GM18507 (cell line): ENCODE results near the gene SLC1A2.

Experiments used
- DNase-seq: peaks from one replicate; pipeline ENCODE4 v3.0.0; 2011; ENCODE audit warnings: low read depth; ENCODE audit not compliant: insufficient read length; ENCODE audit errors: extremely low spot score
- FAIRE-seq: peaks from 2 replicates; lab custom pipeline; 2011; peaks lifted over from hg19 to GRCh38; lab: Jason Lieb, UNC

SLC1A2 gene

GRCh38 chr11:35260342-35260985 is 158.9 kb downstream of the SLC1A2 start:
- FAIRE-seq (no peak), DNase-seq (no peak)

- FAIRE-seq: no peak
- no peak for DNase-seq
Measured at GRCh38 chr11:35259529-35259928, 159.8 kb downstream of the SLC1A2 start.

GRCh38 chr11:35257281-35257680 is 162.1 kb downstream of the SLC1A2 start:
- DNase-seq (peak; percentile 26), FAIRE-seq (peak; percentile 85)

GRCh38 chr11:35256296-35256695 is 163.1 kb downstream of the SLC1A2 start:
- no peak for DNase-seq
- FAIRE-seq: no peak

- no peak for FAIRE-seq
Measured at GRCh38 chr11:35255514-35255913, 163.8 kb downstream of the SLC1A2 start.

GRCh38 chr11:35253237-35253636 is 166.1 kb downstream of the SLC1A2 start:
- no peak for DNase-seq
- FAIRE-seq: no peak

More at GRCh38 chr11:35255514-35255913, 163.8 kb downstream of the SLC1A2 start:
- DNase-seq: no peak

GRCh38 chr11:35250621-35251020 is 168.7 kb downstream of the SLC1A2 start:
- FAIRE-seq (no peak), DNase-seq (no peak)

GRCh38 chr11:35250192-35250591 is 169.2 kb downstream of the SLC1A2 start:
- FAIRE-seq: no peak
- DNase-seq: no peak

- FAIRE-seq: peak; percentile 65
- DNase-seq: no peak
Measured at GRCh38 chr11:35248558-35249323, 170.6 kb downstream of the SLC1A2 start.

- DNase-seq (no peak), FAIRE-seq (no peak)
Measured at GRCh38 chr11:35247863-35248262, 171.5 kb downstream of the SLC1A2 start.

- FAIRE-seq: no peak
- no peak for DNase-seq
Measured at GRCh38 chr11:35247428-35247827, 171.9 kb downstream of the SLC1A2 start.

- FAIRE-seq (no peak), DNase-seq (no peak)
Measured at GRCh38 chr11:35246745-35247144, 172.6 kb downstream of the SLC1A2 start.

- FAIRE-seq (no peak), DNase-seq (no peak)
Measured at GRCh38 chr11:35245786-35246185, 173.6 kb downstream of the SLC1A2 start.

- DNase-seq (no peak), FAIRE-seq (no peak)
Measured at GRCh38 chr11:35245056-35245455, 174.3 kb downstream of the SLC1A2 start.

- FAIRE-seq (no peak), DNase-seq (no peak)
Measured at GRCh38 chr11:35243774-35244173, 175.6 kb downstream of the SLC1A2 start.

GRCh38 chr11:35242412-35243242 is 176.7 kb downstream of the SLC1A2 start:
- no peak for DNase-seq
- FAIRE-seq: no peak

GRCh38 chr11:35241531-35241930 is 177.8 kb downstream of the SLC1A2 start:
- no peak for FAIRE-seq
- DNase-seq: no peak

GRCh38 chr11:35241083-35241482 is 178.3 kb downstream of the SLC1A2 start:
- FAIRE-seq: no peak
- DNase-seq: no peak

GRCh38 chr11:35239471-35240075 is 179.8 kb downstream of the SLC1A2 start:
- FAIRE-seq (no peak), DNase-seq (no peak)

GRCh38 chr11:35238882-35239281 is 180.5 kb downstream of the SLC1A2 start:
- FAIRE-seq (peak; percentile 42), DNase-seq (no peak)
